Stimulated activated CD4-positive, alpha-beta T cell treated with anti-CD3 and anti-CD28 coated beads, Interleukin-2, amount 100 ng/mL, for 4 hours (primary cell): ENCODE measurements around the gene COL15A1.

ENCODE experiments used
- DNase-seq: peaks from one replicate; pipeline ENCODE4 v3.0.0-alpha.2; 2020; ENCODE audit warnings: low read depth

COL15A1 gene

DNA sequence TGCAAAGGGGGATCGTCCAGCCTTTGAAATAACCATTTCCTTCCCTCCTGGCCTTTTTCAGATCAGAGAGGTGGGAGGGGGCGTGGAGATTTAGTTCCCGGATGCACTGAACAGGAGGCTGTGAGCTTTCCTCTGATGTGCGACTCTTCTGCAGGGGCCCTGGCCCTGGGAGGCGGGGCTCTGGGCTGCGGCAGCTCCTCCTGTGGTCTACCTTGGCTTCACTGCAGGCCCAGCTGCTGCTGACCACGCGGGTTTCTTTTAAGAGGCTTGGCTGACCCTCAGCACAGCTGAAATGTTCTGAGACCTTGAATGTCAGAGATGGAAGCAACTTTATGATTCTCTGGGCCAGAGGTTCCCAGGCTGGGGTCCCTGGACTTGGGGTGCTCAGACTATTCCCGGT is 27.0 kb upstream of the COL15A1 start:
- no peak for DNase-seq

DNA sequence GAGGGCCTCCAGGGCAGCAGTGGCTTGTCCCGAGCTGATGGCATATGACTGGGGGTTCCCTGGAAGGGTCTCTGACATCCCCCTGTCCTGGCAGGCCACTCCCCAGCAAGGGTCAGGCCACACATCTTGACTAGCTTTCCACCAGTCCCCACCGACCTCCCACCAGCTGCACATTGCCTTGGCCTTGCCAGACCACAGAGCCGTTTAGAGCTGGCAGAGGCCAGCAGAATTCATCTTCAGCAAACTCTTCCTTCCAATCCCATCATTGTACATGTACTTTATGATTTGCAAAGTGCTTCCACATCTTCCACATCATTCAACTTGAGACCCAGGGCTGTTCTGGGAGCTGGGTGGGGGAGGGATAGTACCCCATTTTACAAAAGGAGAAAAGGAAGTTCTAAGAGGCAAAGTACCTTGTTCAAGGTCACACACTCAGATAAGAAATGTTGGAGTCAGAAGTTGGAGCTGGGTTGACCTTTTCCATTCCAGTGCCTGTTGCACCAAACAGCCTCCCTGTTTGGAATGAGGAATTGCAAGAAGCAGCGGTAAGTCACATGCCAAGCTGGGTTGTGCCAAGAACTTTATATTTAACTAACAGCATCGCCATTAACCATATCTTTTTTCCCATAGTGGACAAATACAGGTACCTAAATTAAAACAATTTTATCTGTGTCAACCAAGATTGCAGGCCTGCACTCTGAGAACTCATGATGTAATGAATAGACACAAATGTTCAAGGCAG is 25.8 kb upstream of the COL15A1 start:
- DNase-seq: no peak

DNA sequence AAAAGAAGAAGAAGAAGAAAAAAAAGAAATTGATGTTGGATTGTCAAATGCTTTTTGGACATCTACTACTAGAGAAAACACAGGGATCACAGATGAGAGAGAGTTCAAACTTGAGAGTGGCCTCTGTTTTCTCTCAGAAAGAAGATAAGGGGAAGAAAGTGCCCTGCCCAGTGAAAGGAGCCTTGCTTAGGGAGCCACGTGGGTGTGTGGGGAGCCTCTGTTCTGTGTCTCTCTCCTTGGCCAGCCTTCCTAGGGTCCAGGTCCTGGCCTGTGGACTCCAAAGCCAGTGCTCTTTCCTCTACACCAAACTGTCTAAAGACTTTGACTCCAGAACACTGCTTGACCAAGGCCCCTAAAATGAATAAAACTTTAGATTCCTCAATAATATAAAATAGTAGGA is 22.0 kb upstream of the COL15A1 start:
- DNase-seq: no peak

DNA sequence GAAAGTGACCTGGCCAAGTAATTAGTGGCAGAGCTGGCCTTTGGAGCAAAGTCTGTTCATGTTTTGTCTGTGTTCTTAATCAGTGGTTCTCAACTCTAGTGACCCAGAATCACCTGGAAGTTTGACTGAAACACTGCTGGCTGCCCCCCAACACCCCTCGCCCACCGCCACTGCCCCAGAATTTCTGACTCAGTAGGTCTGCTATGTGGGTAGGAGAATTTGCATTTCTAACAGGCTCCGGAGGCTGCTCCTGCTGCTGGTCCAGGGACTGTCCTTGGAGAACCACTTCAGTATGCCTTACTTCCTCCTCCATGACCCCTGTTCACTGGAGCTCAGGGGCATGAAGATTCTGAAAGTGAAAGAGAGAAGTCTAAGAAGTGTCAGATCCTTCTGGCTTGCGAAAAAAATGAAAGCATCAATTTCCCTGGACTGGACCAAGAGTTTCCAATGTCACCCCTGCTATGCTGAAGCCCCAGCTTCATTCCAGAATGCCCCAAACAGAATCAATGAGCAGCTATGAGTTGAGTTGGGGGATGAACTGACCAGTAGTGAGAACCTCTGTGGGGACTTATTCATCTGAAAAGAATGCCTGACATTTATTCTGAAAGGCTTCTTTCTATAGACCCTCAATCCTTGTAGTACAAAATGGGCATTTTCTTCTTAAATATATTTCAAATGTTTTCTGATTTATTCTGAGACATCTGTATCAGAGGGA is 20.8 kb upstream of the COL15A1 start:
- DNase-seq: no peak

DNA sequence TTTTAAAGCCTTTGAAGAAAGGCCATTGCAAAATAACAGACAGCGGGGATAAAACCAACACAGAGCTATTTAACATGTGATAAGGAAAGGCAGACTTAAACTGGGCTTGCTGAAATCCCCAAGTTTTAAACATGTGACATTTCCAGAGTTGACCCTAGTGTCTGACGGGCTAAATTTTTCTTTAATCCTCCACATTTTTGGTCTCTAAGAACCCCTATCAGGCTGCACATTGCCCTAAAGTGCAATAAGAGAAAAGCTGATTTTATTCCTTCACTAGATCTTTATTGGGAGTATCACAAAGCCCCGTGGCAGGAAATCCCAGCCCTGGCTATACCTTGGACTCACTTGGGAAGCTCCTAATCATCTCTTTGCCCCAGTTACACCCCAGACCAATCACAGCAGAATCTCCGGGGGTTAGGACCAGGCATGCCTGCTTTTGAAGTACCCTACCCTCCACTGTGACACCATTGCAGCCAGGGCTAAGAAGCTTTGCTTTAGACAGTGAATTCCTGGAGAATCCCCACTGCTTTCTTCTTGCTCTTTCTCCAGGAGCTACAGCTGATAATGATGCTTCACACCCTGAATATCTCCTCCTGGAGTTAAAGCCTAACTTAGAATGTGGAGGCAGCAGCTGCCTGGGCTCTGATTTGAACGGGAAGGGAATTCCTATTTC is 20.1 kb upstream of the COL15A1 start:
- DNase-seq: no peak

DNA sequence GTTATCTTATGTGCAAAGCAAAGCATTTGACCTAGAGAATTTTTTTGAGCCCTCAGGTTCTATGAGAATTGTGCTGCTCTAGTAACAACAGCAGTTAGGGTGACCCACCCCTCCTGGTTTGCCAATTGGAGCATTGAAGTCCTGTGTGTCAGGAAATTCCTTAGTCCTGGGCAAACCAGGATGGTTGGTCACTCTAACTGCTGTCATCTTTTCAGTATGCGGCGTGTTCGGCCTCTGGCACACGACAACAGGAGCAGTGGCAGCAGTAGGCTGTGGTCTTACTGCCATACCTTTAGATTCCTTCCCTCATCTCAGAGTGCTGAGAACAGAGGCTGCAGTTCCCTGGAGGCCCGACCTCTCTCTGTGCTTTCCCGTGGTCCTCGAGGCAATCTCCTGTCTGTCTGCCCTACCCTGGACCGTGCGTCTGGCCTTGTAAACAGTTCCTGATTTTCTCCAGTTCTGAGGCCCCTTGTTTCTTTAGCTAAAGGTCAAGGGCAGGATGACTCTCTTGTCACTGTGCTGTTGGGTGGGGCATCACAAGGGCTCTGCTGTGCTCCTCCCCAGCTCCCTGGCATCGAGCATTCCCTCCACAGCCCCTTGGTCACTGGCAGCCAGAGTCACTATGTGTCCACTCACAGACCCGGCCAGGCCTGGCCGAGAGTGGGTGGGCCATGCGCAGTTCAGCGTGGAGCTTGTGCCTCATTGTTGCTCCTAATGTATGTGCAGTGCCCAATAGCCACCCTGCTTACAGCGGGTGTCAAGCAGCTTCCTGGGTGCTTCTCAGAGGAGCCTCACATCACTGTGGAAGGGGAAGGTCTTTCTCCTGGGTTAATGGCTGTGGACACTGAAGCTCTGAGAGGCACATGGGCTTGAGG is 18.5 kb upstream of the COL15A1 start:
- DNase-seq: no peak

DNA sequence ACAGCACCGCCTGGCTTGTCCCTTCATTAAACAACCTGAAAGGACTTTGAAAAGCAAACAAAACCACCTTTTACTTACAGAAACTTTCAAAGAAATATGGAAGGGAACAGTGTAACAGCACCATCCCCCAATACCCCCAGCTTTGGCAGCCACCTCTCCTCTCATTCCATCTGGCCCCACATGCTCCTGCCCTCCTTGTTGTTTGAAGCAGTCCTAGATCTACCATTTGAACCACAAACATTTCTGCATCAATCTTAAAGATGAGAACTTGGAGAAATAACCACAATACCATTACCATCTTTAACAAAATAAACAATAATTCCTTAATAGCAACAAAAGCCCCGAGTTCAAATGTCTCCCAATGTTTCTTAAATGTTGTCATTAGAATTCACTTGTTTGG is 17.8 kb upstream of the COL15A1 start:
- DNase-seq: no peak

DNA sequence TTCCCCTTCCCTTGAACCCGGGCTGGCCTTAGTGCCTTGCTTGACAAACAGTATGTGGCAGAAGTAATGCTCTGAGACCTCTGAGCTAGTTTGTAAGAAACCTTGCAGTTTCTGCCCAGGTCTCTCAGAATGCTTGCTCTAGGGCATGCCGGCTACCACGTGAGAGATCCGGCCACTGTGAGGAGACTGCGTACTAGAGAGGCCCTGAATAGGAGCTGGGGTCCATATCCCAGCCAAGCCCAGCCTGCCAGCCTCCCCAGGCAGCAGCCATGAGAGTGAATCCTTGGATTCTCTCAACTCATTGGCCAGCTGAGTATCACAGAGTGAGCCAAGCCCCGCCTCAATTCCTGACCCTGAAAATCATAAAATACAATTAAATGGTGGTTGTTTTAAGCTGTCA is 16.0 kb upstream of the COL15A1 start:
- DNase-seq: no peak

DNA sequence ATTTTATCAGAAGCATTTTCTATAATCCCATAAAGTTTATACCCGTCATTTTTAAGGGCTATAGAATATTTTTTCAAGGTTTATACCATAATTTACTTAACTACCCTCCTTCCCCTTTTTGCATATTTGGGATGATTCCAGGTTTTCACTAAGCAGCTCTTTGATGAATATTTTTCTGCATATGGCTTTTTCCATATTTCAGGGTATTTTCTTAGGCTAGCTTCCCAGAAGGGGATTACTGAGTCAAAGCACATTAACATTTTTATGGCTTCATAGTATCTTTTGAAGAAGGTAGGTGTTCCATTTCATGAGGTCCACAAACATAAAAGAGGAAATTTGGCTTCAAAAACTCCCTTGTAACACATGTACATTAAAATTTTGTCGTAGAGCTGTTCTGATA is 14.6 kb upstream of the COL15A1 start:
- DNase-seq: no peak

DNA sequence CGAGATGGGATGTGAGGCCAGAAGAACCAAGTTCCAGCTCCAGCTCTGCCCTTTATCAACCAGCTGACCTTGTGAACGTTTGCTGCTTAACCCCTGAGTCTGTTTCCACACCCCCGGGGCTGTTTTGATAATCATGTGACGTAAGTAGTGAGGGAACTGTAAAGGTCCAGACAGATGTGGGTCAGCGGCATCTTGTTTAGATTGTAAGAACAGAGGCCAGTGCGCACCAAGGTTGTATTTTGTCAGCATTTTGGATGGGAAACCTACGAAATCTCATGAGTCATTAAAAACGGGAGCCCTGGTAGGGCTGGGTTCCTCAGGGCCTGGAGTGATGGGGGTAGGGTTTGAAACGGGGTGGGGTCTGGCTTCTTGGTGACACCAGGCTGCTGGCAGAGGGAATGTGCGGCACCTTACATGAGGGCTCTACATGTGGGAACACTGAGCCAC is 13.8 kb upstream of the COL15A1 start:
- DNase-seq: no peak

DNA sequence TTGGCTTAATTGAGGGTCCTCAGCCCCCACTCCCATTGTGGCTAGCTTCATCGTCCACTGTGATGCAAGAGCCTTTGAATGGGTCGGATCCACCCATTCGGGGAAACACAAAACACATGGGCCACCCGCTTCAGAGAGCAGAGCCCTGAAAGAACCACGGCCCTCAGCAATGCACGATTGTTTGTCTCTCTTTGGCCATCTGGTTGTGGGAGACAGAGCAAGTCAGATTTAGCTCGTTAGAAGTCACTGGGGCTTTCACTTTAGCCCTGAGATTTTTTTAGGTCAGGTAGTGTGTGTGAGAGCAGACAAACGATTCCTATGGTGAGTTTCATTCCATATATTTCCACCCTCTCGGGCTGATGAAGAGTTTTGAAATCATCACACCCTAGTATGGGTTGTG is 12.9 kb upstream of the COL15A1 start:
- no peak for DNase-seq

DNA sequence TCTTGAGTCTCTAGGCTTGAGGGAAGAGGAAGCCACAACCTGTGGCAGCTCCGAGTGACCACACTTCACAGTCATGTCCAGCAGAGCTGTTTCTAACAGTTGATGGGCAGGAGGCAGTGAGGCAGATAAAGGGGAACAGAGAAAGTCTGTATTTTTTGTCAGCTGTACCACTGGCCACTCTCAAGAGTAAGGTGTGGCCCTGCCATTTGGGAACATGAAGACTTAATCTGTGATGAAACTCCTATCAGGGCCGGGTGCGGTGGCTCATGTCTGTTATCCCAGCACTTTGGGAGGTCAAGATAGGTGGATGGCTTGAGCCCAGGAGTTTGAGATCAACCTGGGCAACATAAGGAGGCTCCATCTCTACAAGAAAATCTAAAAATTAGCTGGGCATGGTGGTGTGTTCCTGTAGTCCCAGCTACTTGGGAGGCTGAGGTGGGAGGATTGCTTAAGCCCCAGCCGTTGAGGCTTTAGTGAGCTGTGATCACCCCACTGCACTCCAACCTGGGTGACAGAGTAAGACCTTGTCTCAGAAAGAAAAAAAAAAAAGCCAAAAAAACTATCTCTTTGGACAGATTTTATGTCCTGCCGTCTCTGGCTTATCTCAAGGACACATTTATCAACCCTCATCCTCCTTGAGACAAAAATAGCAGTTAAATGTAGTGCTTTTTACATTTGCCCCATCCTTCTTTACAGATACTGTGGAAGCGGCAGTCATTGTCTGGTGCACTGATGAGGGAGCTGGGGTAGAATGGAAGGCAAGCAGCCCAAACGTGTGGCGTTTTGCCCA is 11.9 kb upstream of the COL15A1 start:
- no peak for DNase-seq

DNA sequence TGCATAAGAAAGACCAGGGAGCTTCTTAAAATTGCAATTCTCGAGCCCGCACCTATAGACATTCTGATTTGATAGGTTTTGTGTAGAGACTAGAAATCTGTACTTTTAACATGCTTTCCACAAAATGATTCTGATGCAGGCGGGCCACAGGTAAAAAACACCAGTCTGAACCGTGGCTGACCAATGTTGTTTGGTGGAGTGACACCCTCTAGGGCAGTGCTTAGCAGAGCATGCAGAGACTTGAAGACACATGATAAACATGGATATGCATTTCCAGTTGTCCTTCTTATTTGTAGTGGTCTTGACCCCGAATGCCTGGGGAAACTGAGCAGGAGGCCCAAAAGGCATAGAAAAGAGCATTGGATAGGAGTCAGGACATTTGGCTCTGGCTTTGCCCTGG is 10.5 kb upstream of the COL15A1 start:
- DNase-seq: no peak

DNA sequence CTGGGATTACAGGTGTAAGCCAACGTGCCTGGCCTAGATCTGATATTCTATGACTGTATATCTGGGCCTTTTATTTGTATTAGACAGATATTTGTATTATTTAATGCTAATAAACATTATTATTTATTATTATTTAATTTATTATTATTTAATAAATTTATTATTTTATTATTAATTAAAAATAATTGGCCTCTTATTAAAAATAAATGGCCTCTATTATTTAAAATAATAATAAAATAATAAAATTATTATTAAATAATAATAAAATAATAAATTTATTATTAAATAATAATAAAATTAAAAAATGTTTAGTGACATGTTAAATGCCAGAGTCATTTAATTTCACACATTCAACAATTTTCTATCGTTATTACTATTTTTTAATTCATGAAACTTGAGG is 9.8 kb upstream of the COL15A1 start:
- no peak for DNase-seq

DNA sequence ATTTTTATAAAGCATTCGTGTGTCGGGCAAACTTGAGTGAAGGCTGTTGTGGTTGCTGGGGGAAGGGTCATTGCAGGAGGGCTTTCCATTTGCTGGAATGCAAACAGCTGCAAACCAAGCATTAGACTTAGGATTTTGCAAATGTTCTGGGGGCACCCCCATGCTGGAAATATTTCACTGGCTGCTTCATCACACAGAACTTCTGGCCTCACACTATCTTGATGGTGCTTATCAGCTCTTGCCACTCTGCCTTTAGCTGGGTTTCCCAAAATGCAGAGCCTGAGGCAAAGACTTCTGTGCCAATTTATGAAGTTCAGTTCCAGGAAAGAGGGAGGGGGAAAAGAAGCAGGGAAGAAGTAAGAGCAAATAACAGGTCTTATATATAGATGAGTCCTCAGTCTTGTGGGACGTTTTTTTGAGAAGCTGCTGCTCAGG is 8.6 kb upstream of the COL15A1 start:
- no peak for DNase-seq

DNA sequence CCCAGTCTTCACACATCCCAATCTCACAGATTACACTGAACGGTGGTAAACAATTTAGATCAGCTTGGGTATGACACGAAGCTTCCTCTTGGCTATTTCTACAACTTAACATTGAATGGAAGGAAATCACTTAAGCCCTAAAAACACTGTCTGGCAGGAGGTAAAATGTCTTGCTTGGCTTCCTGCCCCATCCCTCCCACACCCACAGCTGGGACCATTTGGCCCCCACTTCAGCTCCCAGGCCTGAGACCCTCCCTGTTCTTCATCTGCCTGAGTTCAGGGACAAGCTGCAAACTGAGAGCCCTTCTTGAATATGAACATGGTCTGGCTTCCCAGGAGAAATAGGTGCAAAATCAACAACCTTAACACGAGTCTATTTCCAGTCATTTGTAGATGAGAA is 3.4 kb upstream of the COL15A1 start:
- no peak for DNase-seq

DNA sequence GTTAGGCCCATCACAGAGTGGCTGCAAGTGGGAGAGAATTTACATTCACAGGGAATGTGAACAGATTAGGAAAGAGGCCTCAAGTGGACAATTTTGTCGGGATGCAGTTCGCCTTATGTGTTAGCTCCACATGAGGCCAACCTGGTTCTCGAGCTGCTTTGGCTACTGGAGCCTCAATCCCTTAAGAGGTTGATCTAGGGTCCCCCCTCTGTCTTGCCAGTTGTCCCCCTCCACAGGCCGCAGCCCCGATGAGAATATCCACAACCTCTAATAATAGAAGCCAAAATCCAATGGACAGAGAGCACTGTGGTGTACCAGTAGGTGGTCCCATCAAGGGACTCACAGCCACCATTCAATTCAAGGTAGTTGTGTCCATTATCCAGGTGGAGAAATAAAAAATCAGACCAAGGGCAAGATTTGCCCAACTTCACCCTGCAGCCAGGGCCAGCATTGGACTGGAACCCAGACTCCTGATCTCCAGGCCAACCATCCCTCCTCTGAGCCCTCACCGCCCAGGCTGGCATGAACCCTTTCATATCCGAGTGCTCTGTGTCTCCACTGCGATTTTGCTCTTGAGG is 1.7 kb upstream of the COL15A1 start:
- no peak for DNase-seq

DNA sequence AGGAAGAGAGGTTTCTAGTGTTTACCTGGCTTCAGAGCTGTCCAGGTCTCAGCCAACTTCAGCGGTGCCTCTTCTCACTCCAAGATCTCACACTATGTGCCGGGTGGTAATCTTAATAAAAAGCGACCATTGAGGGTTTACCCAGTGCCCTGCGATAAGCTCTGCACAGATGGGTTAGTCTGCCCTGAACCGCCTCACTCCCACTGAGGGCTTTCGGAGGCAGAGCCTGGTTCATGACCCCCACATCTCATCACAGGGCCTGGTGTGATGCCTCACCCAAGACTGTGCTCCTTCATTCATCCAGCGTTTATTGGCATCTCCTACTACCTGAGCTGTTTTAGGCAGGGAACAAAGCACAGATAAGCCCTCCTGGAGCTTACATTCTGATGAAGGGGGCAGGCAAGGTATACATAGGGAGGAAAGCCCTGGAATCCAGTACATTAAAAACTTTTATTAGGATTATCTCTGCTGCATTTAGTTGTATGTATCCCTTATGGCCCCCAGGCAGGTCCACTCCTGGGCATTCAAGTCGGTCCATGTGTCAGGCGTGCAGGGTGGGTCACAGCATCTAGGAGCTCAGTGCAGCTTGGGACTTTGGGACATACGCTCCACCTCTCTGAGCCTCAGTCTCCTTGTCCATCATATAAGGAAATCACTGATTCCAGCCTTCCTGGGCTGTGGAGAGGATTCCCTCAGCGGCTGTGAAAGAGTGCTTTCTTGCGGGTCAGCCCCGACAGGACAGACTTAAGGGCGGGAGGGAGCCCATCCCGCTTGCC is 613 bp upstream of the COL15A1 start:
- DNase-seq: no peak

DNA sequence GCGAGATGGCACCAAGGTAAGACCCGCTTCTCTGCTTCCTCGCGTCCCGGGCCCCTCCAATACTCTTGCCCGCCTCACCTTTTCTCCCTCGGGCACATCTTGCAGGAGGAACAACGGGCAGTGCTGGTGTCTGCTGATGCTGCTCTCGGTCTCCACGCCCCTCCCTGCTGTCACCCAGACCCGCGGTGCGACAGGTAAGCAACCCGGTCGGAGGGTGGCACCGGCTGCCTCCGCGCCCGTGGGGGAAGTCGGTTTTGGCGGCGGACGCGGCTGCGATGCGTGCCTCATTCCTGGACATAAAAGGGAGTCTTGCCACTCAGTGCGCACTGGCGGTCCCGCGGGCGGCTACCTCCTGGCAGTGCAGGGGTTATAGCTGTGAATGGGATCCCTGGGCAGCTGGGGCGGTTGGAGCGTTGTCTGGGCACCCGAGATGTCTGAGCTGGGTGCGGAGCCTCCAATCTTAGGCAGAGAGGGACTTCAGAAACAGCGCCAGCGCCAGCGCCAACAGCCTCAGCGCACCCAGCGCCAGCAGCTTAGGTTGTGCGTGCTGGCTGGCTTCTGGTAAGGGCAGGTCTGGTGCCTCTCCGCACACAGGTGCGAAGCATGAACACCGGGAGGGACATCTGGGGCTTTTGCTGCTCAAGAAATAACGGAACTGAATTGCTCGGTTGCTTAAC is 488 bp downstream of the COL15A1 start:
- DNase-seq: no peak

DNA sequence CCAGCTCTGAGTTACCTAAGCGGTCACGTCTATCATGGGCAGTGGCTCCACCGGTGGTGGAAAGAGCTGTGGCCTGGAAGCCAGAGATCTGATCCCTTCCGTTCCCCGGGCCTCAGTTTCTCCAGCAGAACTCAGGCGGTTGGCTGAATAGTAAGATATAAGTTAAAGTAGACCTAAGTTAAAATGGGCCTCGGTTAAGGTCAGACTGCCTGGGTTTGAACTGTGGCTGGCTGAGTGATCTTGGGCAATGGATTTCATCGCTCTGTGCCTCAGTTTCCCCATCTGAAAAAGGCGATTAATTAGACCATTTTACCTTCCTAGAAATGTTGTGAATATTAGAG is 997 bp downstream of the COL15A1 start:
- no peak for DNase-seq
